AG04450 (cell line): ENCODE data around the gene L3MBTL4. TPM values are rescaled to one million over a fixed set of nuclear protein-coding genes. Genes with fewer than 3 reads are reported as not detected.

Experiments
- CTCF ChIA-PET: fragments of 300-600, 350-600 bp; formaldehyde crosslinking; extraction: SDS; loops from one replicate; lab custom pipeline; 2022; ENCODE audit warnings: antibody characterized with exemption, inconsistent platforms; lab: Charles Lee
- POLR2A ChIA-PET: fragments of 350-600 bp; formaldehyde crosslinking; extraction: SDS; loops from one replicate; lab custom pipeline; 2021; ENCODE audit warnings: antibody characterized with exemption, inconsistent platforms; lab: Yijun Ruan, JAX
- DNase-seq: peaks from one replicate; pipeline ENCODE4 v3.0.0-alpha.2; 2011; ENCODE audit warnings: low read depth, low spot score
- H3K27ac ChIP-seq: one replicate; pipeline ENCODE4 v1.5.1; 2012; ENCODE audit warnings: low read depth, low read length, control low read depth
- H3K27me3 ChIP-seq: one replicate; pipeline ENCODE4 v1.6.0; 2012; ENCODE audit warnings: low read length; ENCODE audit not compliant: control insufficient read depth, insufficient read depth
- H3K4me3 ChIP-seq: 2 replicates; pipeline ENCODE4 v1.5.1; 2011; ENCODE audit warnings: mild to moderate bottlenecking, low read depth, low read length, control low read depth
- H3K9me3 ChIP-seq: 2 replicates; pipeline ENCODE4 v1.5.1; 2012; ENCODE audit warnings: low read length; ENCODE audit not compliant: control insufficient read depth, insufficient read depth
- polyA plus RNA-seq: library from polyadenylated mRNA; depleted of rRNA; stranded (reverse); fragments of >200 nt; gene quantifications from 2 replicates; pipeline ENCODE4 v1.2.3, GENCODE V29; 2011
- TF ChIP-seq, protein P1 (sequence below): IDR thresholded peaks from 2 replicates; pipeline ENCODE4 v1.5.1; 2011; ENCODE audit warnings: low read depth, low read length, control low read depth, inconsistent platforms

The L3MBTL4 gene
- polyA plus RNA-seq, 1 experiment = 0.05 TPM

- ChIA-PET CTCF (interaction anchor here (1.5 kb wide), 1 partner anchor 276 kb away, joined by 5 read pairs; no protein-coding TSS in a partner anchor), POLR2A (no interaction called here)
- H3K9me3 ChIP-seq = no peaks in the 10 kb centered on the region
- H3K27me3 ChIP-seq = no peaks in the 10 kb centered on the region
- H3K27ac ChIP-seq = no peak overlapping the region
- TF ChIP-seq, protein P1, sequence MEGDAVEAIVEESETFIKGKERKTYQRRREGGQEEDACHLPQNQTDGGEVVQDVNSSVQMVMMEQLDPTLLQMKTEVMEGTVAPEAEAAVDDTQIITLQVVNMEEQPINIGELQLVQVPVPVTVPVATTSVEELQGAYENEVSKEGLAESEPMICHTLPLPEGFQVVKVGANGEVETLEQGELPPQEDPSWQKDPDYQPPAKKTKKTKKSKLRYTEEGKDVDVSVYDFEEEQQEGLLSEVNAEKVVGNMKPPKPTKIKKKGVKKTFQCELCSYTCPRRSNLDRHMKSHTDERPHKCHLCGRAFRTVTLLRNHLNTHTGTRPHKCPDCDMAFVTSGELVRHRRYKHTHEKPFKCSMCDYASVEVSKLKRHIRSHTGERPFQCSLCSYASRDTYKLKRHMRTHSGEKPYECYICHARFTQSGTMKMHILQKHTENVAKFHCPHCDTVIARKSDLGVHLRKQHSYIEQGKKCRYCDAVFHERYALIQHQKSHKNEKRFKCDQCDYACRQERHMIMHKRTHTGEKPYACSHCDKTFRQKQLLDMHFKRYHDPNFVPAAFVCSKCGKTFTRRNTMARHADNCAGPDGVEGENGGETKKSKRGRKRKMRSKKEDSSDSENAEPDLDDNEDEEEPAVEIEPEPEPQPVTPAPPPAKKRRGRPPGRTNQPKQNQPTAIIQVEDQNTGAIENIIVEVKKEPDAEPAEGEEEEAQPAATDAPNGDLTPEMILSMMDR = no peak
- H3K4me3 ChIP-seq = no peak overlapping the region
- DNase-seq = peak; percentile 3
Observed at GRCh38 chr18:5943514-5943913, 471.2 kb downstream of the L3MBTL4 start.

- no peak overlapping the region for H3K27ac ChIP-seq
- no peak for DNase-seq
- TF ChIP-seq, protein P1 = no peak
- no peak overlapping the region for H3K4me3 ChIP-seq
- no peaks in the 10 kb centered on the region for H3K9me3 ChIP-seq
- CTCF ChIA-PET = interaction anchor here (1.5 kb wide), 1 partner anchor 277 kb away, joined by 5 read pairs; no protein-coding TSS in a partner anchor
- no peaks in the 10 kb centered on the region for H3K27me3 ChIP-seq
- POLR2A ChIA-PET = no interaction called here
Observed at GRCh38 chr18:5942591-5942990, 472.1 kb downstream of the L3MBTL4 start.

DNA sequence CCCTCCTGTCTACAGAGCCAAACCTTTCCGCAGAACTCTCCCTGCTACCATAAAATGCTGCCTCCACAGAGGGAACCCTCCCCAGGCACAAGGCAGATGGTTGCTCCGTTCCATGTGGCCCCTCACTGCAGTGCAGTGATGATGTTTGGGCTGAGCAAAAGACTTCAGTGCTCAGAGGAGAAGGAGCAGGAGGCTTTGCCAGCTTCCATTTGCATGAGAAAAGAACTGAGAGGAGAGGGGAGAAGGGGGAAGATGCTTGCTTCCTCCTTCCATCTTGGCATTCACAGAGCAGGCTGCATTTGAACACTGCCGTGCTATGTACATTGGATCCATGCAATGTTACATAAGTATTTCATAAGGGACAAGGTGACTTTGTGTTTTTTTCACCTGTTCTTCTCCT, 472.8 kb downstream of the L3MBTL4 start:
- H3K9me3 ChIP-seq = no peaks in the 10 kb centered on the region
- CTCF ChIA-PET = no interaction called here
- no peak overlapping the region for H3K27ac ChIP-seq
- no peak for DNase-seq
- H3K27me3 ChIP-seq = peaks cover under 1% of the 10 kb centered on the region
- TF ChIP-seq, protein P1 = no peak
- POLR2A ChIA-PET = no interaction called here
- H3K4me3 ChIP-seq = no peak overlapping the region

DNA sequence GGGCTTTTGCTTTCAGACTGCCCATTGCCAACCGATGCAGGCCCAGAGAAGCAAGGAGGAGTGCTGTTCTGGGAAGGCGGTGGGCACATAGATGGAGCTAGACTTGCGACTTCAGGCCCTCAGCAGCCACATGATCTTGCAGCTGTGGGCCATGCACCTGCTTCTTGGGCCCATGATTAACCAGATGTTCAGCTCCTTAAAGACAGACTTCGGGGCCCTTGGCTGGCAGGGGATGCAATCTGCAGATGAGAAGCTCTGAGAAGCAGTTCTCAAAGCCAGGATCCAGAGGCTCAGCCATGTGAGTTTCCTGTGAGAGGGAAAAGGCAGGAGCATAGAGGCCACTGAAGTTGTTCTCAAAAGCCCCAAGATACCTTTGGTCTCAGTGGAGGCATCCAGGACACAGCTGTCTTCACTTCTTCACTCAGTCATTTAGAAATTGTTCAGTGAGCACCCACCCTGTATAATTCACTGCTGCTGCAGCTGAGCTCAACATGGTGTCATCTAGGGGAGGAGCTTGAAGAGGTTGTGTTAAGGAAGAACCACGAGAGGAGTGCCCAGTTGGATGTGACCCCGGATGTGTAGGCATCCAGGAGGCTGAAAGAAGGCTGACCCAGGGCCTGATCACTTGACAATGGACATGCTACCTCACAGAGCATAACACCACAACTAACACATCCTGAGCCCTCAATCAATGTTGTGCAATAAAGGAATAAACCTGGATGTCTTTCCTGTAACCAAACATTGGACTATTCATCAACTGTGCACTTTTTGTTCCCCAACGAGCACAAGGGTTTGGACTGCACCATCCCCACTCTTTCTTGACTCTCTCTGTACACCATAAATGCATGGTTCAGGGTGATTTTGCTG, 474.7 kb downstream of the L3MBTL4 start:
- POLR2A ChIA-PET = no interaction called here
- no peak for DNase-seq
- CTCF ChIA-PET = interaction anchor here (0.7 kb wide), 1 partner anchor 42 kb away, joined by 3 read pairs; no protein-coding TSS in a partner anchor

More for the DNA sequence above, 474.7 kb downstream of the L3MBTL4 start:
- Histone ChIP-seq H3K27me3 (peaks cover 3% of the 10 kb centered on the region), H3K4me3 (no peak overlapping the region), H3K9me3 (no peaks in the 10 kb centered on the region), H3K27ac (no peak overlapping the region)
- TF ChIP-seq, protein P1 = no peak
